AG20443 (cell line): ENCODE measurements around the gene CATSPERZ.
A peak's percentile ranks its signal among the peaks of the same experiment; 100 is the strongest.

Experiments used
- DNase-seq: peaks from one replicate; pipeline ENCODE4 v3.0.0; 2012; ENCODE audit warnings: low spot score, mixed read lengths

Gene CATSPERZ

GRCh38 chr11:64284962-64285884 is 14.9 kb upstream of the CATSPERZ start, which contains the start of gene GPR137:
Gene GPR137 (plus strand): TSS chr11:64285848. CDS start chr11:64286525, 677 bp downstream.
- DNase-seq = peak; percentile 96

GRCh38 chr11:64285885-64286800 is 14.0 kb upstream of the CATSPERZ start:
- DNase-seq = no peak

- no peak for DNase-seq
Observed at GRCh38 chr11:64286801-64287159, 13.4 kb upstream of the CATSPERZ start.

DNA sequence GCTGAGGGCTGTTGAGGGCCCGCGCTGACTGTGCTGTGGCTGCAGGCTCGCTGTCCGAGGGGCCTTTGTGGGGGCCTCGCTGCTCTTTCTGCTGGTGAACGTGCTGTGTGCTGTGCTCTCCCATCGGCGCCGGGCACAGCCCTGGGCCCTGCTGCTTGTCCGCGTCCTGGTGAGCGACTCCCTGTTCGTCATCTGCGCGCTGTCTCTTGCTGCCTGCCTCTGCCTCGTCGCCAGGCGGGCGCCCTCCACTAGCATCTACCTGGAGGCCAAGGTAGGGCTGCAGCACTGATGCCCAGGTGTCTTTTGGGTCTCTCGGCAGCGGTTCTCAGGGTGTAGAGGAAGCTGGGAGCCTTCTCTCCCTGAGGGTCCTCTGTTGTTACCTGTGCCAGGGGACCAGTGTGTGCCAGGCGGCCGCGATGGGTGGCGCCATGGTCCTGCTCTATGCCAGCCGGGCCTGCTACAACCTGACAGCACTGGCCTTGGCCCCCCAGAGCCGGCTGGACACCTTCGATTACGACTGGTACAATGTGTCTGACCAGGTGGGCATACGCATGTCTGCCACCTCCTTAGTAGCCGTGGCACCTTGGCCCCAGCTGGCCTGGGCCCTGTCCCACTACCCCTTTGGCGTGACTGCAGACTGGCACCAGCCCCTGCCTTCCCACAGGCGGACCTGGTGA is 12.3 kb upstream of the CATSPERZ start:
- no peak for DNase-seq

DNA sequence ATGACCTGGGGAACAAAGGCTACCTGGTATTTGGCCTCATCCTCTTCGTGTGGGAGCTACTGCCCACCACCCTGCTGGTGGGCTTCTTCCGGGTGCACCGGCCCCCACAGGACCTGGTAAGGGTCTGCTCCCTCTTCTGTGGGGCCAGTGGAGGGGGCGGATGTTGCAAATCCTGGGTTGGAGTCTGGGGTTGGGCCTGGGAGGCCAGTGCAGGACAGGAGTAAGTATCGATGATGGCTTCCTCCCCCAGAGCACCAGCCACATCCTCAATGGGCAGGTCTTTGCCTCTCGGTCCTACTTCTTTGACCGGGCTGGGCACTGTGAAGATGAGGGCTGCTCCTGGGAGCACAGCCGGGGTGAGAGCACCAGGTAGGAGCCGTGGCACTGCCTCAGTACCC is 11.8 kb upstream of the CATSPERZ start:
- no peak for DNase-seq

GRCh38 chr11:64289002-64289564 is 11.1 kb upstream of the CATSPERZ start:
- no peak for DNase-seq

GRCh38 chr11:64290352-64291261 is 9.6 kb upstream of the CATSPERZ start:
- DNase-seq = no peak

- no peak for DNase-seq
Observed at GRCh38 chr11:64291262-64291751, 8.9 kb upstream of the CATSPERZ start, which contains the start of gene KCNK4. Gene KCNK4 (plus strand): TSS chr11:64291302. CDS start chr11:64293019, 1,717 bp downstream.

DNA sequence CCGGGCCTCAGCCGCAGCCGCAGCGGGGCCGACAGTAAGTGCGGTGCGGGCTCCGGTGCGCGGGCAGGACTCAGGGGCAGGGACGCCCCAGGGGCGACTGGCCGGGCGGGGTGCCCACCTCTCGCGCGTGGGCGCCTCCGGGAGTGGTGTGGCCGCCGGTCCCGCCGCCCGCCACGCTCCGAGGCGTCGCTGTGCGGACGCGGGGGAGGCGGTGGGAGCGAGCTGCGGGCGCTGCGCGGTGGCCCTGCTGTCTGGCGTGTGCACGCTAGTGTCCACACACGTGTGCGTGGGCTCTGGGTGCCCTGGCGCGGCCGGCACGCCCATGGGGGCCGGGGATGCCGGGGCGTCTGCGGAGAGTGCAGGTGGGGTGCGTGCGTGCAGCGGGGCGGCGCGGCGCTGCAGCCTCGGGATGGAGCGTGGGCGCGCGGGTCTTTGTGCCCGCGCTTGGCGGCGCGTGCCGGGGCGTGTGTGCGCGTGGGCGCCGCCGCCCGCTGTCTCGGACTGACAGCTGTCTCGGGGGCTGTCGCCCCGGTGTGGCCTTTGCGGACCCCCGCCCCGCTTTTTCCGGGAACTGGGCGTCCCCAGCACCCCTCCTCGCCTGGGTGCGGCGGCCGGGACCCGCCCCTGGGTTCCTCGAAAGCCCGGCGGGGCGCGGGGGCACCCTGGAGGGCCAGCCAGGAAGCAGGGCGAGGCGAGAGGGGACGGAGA is 8.3 kb upstream of the CATSPERZ start:
- no peak for DNase-seq

GRCh38 chr11:64292460-64293254 is 7.5 kb upstream of the CATSPERZ start:
- no peak for DNase-seq

GRCh38 chr11:64294774-64295173 is 5.4 kb upstream of the CATSPERZ start:
- peak; percentile 70 for DNase-seq

DNA sequence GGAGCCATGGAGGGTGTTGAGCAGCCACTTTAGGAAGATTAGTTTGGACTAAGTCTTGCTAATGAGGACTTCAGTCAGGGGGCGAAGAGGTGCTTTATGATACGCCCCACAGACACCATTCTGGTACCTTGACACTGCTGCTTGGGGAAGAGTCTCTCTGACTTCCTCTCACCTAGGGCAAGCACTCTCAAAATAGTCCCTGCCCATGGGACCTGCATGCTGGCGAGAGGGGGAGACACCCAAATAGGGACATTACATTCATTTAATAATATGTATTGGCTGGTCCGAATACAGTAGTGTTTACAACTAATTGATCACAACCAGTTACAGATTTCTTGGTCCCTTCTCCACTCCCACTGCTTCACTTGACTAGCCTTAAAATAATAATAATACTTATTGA is 4.4 kb upstream of the CATSPERZ start:
- DNase-seq = no peak

DNA sequence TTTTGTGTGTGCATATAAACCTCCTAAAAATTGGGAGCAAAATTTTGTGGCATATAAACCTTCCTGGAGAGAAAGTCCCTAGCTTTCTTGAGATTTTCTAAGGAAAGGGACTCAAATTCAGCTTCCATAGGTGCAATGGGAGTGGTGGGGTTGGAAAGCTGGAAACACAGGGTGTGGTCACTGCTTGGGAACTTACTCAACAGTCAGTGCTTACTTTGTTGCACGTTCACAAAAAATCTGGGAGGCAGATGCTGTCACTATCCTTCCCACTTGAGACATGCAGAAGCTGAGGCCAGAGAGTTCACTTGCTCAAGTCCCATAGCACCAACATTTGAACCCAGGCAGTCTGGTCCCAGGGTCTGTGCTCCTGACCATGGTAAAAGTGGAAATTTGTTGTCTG is 3.9 kb upstream of the CATSPERZ start:
- DNase-seq = peak; percentile 44

DNA sequence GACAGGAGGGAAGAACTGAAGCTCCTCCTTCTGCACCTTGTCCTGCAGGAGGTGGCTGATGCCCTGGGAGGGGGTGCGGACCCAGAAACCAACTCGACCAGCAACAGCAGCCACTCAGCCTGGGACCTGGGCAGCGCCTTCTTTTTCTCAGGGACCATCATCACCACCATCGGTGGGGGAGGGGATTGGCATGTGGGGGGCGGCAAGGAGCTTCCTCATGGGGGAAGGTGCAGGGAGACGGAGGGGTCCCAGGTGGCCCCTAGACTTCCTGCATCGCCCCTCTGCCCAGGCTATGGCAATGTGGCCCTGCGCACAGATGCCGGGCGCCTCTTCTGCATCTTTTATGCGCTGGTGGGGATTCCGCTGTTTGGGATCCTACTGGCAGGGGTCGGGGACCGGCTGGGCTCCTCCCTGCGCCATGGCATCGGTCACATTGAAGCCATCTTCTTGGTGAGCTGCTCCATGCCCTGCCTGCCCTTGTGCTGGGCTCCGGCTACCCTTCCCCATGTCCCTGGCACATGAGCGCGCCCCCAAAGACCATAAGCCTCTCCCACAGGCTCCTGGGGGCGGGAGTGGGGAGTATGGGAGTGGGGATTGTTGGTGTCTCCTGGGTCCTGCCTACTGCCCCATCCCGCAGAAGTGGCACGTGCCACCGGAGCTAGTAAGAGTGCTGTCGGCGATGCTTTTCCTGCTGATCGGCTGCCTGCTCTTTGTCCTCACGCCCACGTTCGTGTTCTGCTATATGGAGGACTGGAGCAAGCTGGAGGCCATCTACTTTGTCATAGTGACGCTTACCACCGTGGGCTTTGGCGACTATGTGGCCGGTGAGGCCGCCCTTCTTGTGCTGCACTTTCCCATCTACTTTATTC is 3.1 kb upstream of the CATSPERZ start:
- no peak for DNase-seq

GRCh38 chr11:64297699-64298358 is 2.3 kb upstream of the CATSPERZ start:
- DNase-seq = no peak

GRCh38 chr11:64298966-64299846 is 952 bp upstream of the CATSPERZ start:
- DNase-seq = peak; percentile 68
